HCT116 (cell line): ENCODE data around the gene UVSSA. TPM values are rescaled to one million over a fixed set of nuclear protein-coding genes. Genes with fewer than 3 reads are reported as not detected.

Source experiments
- ATAC-seq: fragments of 200-7000 bp; cut with Tn5 transposase; 2 replicates; pipeline ENCODE4 v1.9.1; 2020; ENCODE audit warnings: mild to moderate bottlenecking, moderate library complexity
- BruUV-seq: library from RNA; stranded (reverse); fragments of 400-500 nt; replicated peaks from 2 replicates; lab custom pipeline; 2021; lab: Mats Ljungman, UMichigan
- CTCF ChIA-PET: fragments of 300-600 bp; sonication (Branson Sonifier 250); formaldehyde crosslinking; loops from one replicate; lab custom pipeline; 2021; ENCODE audit warnings: antibody characterized with exemption; lab: Charles Lee
- POLR2A ChIA-PET: fragments of 300-600, 350-600 bp; sonication (Branson Sonifier 250); formaldehyde crosslinking; loops from one replicate; lab custom pipeline; 2021; ENCODE audit warnings: antibody characterized with exemption; lab: Charles Lee
- RAD21 ChIA-PET, 2 experiments: fragments of 300-600 bp; sonication (Branson Sonifier 250); formaldehyde crosslinking; loops; one replicate each; lab custom pipeline; 2023; ENCODE audit warnings: low total read pairs in 2 of 2; ENCODE audit not compliant: uncharacterized antibody in 2 of 2, unreplicated experiment in 2 of 2, low non-redundant PET in 1 of 2; lab: Charles Lee
- DNase-seq: peaks from one replicate; pipeline ENCODE4 v3.0.0-alpha.2; 2010; ENCODE audit warnings: low read depth, low spot score
- H2AFZ ChIP-seq: fragments of 200-600 bp; shearing (Covaris generic), sonication (generic); 2 replicates; pipeline ENCODE4 v1.6.1; 2017; ENCODE audit warnings: low read depth, mixed run types, mixed read lengths, antibody characterized with exemption, low read length; ENCODE audit not compliant: poor library complexity, severe bottlenecking
- H3K27ac ChIP-seq: 2 replicates; pipeline ENCODE4 v1.5.1; 2012; ENCODE audit warnings: low read depth, low read length
- H3K27me3 ChIP-seq: fragments of 200-600 bp; sonication (generic); 2 replicates; pipeline ENCODE4 v1.6.1; 2016; ENCODE audit warnings: mixed run types, low read length, mixed read lengths; ENCODE audit not compliant: insufficient read depth
- H3K36me3 ChIP-seq, 2 experiments: fragments of 200-500 bp in 1 of 2; fragments of 200-600 bp in 1 of 2; sonication (Bioruptor generic) in 1 of 2; sonication (generic) in 1 of 2; 2 replicates each; pipeline versions ENCODE4 v1.5.1 to v1.6.1; 2014 to 2016; ENCODE audit warnings: low read length in 2 of 2, inconsistent platforms in 1 of 2, mixed read lengths in 1 of 2, mixed run types in 1 of 2; ENCODE audit not compliant: insufficient read depth in 2 of 2, control insufficient read depth in 1 of 2
- H3K4me1 ChIP-seq, 2 experiments: fragments of 200-600 bp in 1 of 2; sonication (generic) in 1 of 2; 2 replicates each; pipeline versions ENCODE4 v1.5.1 to v1.6.1; 2012 to 2017; ENCODE audit warnings: low read length in 2 of 2, inconsistent platforms in 1 of 2, mild to moderate bottlenecking in 1 of 2, mixed read lengths in 1 of 2, mixed run types in 1 of 2, moderate library complexity in 1 of 2; ENCODE audit not compliant: insufficient read depth in 2 of 2, control insufficient read depth in 1 of 2
- H3K4me2 ChIP-seq: fragments of 200-600 bp; sonication (generic); 2 replicates; pipeline ENCODE4 v1.6.1; 2017; ENCODE audit warnings: mixed run types, low read length, mixed read lengths
- H3K4me3 ChIP-seq, 2 experiments: fragments of 200-600 bp in 1 of 2; sonication (generic) in 1 of 2; replicated peaks in 1 of 2; 2 replicates each; pipeline ENCODE4 v1.5.1; 2011 to 2016; ENCODE audit warnings: low read length in 2 of 2, control low read depth in 1 of 2, low read depth in 1 of 2, mild to moderate bottlenecking in 1 of 2, mixed read lengths in 1 of 2, mixed run types in 1 of 2
- H3K79me2 ChIP-seq: fragments of 200-600 bp; sonication (generic); 2 replicates; pipeline ENCODE4 v1.6.1; 2017; ENCODE audit warnings: mild to moderate bottlenecking, mixed run types, low read length, moderate library complexity, mixed read lengths; ENCODE audit not compliant: insufficient read depth
- H3K9ac ChIP-seq: fragments of 200-600 bp; sonication (generic); 2 replicates; pipeline ENCODE4 v1.6.1; 2016; ENCODE audit warnings: low read length, mixed read lengths
- H3K9me2 ChIP-seq: fragments of 200-600 bp; sonication (generic), shearing (Covaris generic); 2 replicates; pipeline ENCODE4 v1.6.1; 2017; ENCODE audit warnings: mixed run types, mild to moderate bottlenecking, moderate library complexity; ENCODE audit not compliant: insufficient read depth
- H3K9me3 ChIP-seq, 2 experiments: fragments of 200-500 bp in 1 of 2; fragments of 200-600 bp in 1 of 2; sonication (Bioruptor generic) in 1 of 2; sonication (generic) in 1 of 2; 2 replicates each; pipeline ENCODE4 v1.6.1; 2014 to 2017; ENCODE audit warnings: low read length in 2 of 2, mixed read lengths in 2 of 2, inconsistent platforms in 1 of 2, low read depth in 1 of 2, mild to moderate bottlenecking in 1 of 2, mixed run types in 1 of 2, moderate library complexity in 1 of 2; ENCODE audit not compliant: control insufficient read depth in 1 of 2, insufficient read depth in 1 of 2
- H4K20me1 ChIP-seq: fragments of 200-600 bp; sonication (generic), shearing (Covaris generic); 2 replicates; pipeline ENCODE4 v1.6.1; 2017; ENCODE audit warnings: mixed run types, mild to moderate bottlenecking, moderate library complexity; ENCODE audit not compliant: insufficient read depth
- CTCF ChIP-seq, 3 experiments: fragments of 200-600 bp in 1 of 3; sonication (generic) in 1 of 3; IDR thresholded peaks in 2 of 3; conservative IDR thresholded peaks in 1 of 3; 2 replicates each; pipeline ENCODE4 v1.5.1; 2012 to 2017; ENCODE audit warnings: low read depth in 2 of 3, low read length in 2 of 3, antibody characterized with exemption in 1 of 3, borderline replicate concordance in 1 of 3, control low read depth in 1 of 3, mild to moderate bottlenecking in 1 of 3, mixed read lengths in 1 of 3, mixed run types in 1 of 3, moderate library complexity in 1 of 3; ENCODE audit not compliant: insufficient read depth in 1 of 3
- ELF1 ChIP-seq: IDR thresholded peaks from 2 replicates; pipeline ENCODE4 v1.6.1; 2012; ENCODE audit warnings: low read depth, borderline replicate concordance
- EZH2 ChIP-seq: fragments of 200-600 bp; sonication (generic); IDR thresholded peaks from 2 replicates; pipeline ENCODE4 v1.6.1; 2017; ENCODE audit warnings: antibody characterized with exemption, mixed run types
- EZH2phosphoT487 ChIP-seq: fragments of 200-600 bp; IDR thresholded peaks from 2 replicates; pipeline ENCODE4 v1.6.1; 2018; ENCODE audit warnings: antibody characterized with exemption, borderline replicate concordance
- POLR2A ChIP-seq: IDR thresholded peaks from 2 replicates; pipeline ENCODE4 v1.7.0; 2011; ENCODE audit warnings: borderline replicate concordance; ENCODE audit not compliant: insufficient read depth, insufficient read length; ENCODE audit errors: extremely low read depth
- POLR2AphosphoS5 ChIP-seq: IDR thresholded peaks from 2 replicates; pipeline ENCODE4 v1.6.1; 2011; ENCODE audit warnings: mild to moderate bottlenecking, low read depth, low read length, moderate library complexity
- REST ChIP-seq: IDR thresholded peaks from 2 replicates; pipeline ENCODE4 v1.6.1; 2012; ENCODE audit warnings: low read depth
- SIN3A ChIP-seq: IDR thresholded peaks from 2 replicates; pipeline ENCODE4 v1.6.1; 2012; ENCODE audit warnings: low read depth
- TCF7L2 ChIP-seq: IDR thresholded peaks from 2 replicates; pipeline ENCODE4 v1.7.0; 2011; ENCODE audit warnings: borderline replicate concordance, inconsistent platforms; ENCODE audit not compliant: insufficient read depth, insufficient read length; ENCODE audit errors: extremely low read depth
- YY1 ChIP-seq: IDR thresholded peaks from 2 replicates; pipeline ENCODE4 v1.6.1; 2011; ENCODE audit warnings: low read length, low read depth, moderate library complexity, mild to moderate bottlenecking; ENCODE audit not compliant: insufficient replicate concordance; ENCODE audit errors: extremely low read depth
- ZBTB33 ChIP-seq: IDR thresholded peaks from 2 replicates; pipeline ENCODE4 v1.6.1; 2011; ENCODE audit warnings: mild to moderate bottlenecking, low read length, moderate library complexity; ENCODE audit not compliant: insufficient replicate concordance; ENCODE audit errors: extremely low read depth
- ZFX ChIP-seq: fragments of 450-650 bp; IDR thresholded peaks from 2 replicates; pipeline ENCODE4 v1.6.1; 2017
- intact Hi-C: fragments of 100-400 bp; cut with micrococcal nuclease; formaldehyde crosslinking; loops from 2 replicates; pipeline ENCODE4 v1.10.0; 2022
- total RNA-seq: library from RNA; stranded (reverse); gene quantifications from one replicate; pipeline ENCODE4 v1.2.1, GENCODE V29; 2021; ENCODE audit not compliant: unreplicated experiment
- TF ChIP-seq, protein P1 (sequence below): IDR thresholded peaks from 2 replicates; pipeline ENCODE4 v1.6.1; 2012

The UVSSA gene
- total RNA-seq, 1 experiment from 2014 or later: 30.5 TPM

GRCh38 chr4:1382776-1383727, 36.0 kb downstream of the UVSSA start:
- ChIA-PET POLR2A (no interaction called here), CTCF (no interaction called here), RAD21 (no interaction called here)
- intact Hi-C loops: no loop called here
- TF ChIP-seq ZBTB33 (no peak), ELF1 (no peak), ZFX (no peak), EZH2phosphoT487 (no peak), CTCF (IDR thresholded peaks at IDR 0.05 in 2 of 3, conservative IDR thresholded peaks at IDR 0.05 in 1 of 3; ENCODE audit: borderline replicate concordance in 1 of 3, insufficient read depth in 1 of 3, low read depth in 2 of 3, low read length in 2 of 3) (no peak), POLR2AphosphoS5 (no peak), REST (no peak), YY1 (no peak), SIN3A (no peak), POLR2A (no peak), EZH2 (no peak), TCF7L2 (no peak)
- TF ChIP-seq, protein P1, sequence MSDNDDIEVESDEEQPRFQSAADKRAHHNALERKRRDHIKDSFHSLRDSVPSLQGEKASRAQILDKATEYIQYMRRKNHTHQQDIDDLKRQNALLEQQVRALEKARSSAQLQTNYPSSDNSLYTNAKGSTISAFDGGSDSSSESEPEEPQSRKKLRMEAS: no peak
- ATAC-seq: no peak
- H3K36me3 ChIP-seq: peaks cover 2 to 4% of the 10 kb centered on the region in 2 experiments; a peak in 1 of 4 replicates
- no peak overlapping the region for H3K4me3 ChIP-seq
- no peaks in the 10 kb centered on the region for H3K9me3 ChIP-seq
- no peaks in the 10 kb centered on the region for H3K9me2 ChIP-seq
- no peaks in the 10 kb centered on the region for H3K4me1 ChIP-seq
- H3K79me2 ChIP-seq: no peaks in the 10 kb centered on the region
- no peak overlapping the region for H3K9ac ChIP-seq
- no peaks in the 10 kb centered on the region for H4K20me1 ChIP-seq
- no peak for DNase-seq
- H3K27ac ChIP-seq: no peak overlapping the region
- no peak overlapping the region for H2AFZ ChIP-seq
- no peak overlapping the region for H3K4me2 ChIP-seq
- H3K27me3 ChIP-seq: no peaks in the 10 kb centered on the region
- no TSS peak for BruUV-seq
